GM12801 (cell line): ENCODE measurements around the gene IFI30.

Experiments used
- CTCF ChIP-seq: IDR thresholded peaks from one replicate; pipeline ENCODE4 v1.5.1; 2011; ENCODE audit warnings: control low read depth; ENCODE audit not compliant: insufficient read length; ENCODE audit errors: extremely low read depth

Gene IFI30

GRCh38 chr19:18226956-18227780 is 53.6 kb downstream of the IFI30 start:
- TF ChIP-seq CTCF = no peak
